WTC11 (cell line): ENCODE measurements around the gene SIRT3. TPM values are rescaled to one million over a fixed set of nuclear protein-coding genes. Genes with fewer than 3 reads are reported as not detected.

Experiments
- ATAC-seq: fragments of 200-7000 bp; cut with Tn5 transposase; 2 replicates; pipeline ENCODE4 v1.10.0; 2021; ENCODE audit warnings: mild to moderate bottlenecking, moderate library complexity
- CTCF ChIA-PET: fragments of 300-600 bp; sonication (Branson Sonifier 250); formaldehyde crosslinking; loops from one replicate; lab custom pipeline; 2021; ENCODE audit warnings: antibody characterized with exemption; lab: Charles Lee
- POLR2A ChIA-PET: fragments of 350-600 bp; sonication (Branson Sonifier 250); formaldehyde crosslinking; loops from one replicate; lab custom pipeline; 2021; ENCODE audit warnings: antibody characterized with exemption; lab: Charles Lee
- DNase-seq: peaks from one replicate; pipeline ENCODE4 v3.0.0; 2021; ENCODE audit warnings: low spot score
- H3K27ac Mint-ChIP-seq: 2 replicates; pipeline ENCODE4 v1.8.0; 2021; ENCODE audit warnings: mixed read lengths
- H3K27me3 Mint-ChIP-seq: 2 replicates; pipeline ENCODE4 v1.8.0; 2021; ENCODE audit warnings: low read depth, mild to moderate bottlenecking, moderate library complexity, mixed read lengths
- H3K36me3 Mint-ChIP-seq: 2 replicates; pipeline ENCODE4 v1.8.0; 2021; ENCODE audit warnings: mixed read lengths
- H3K4me1 Mint-ChIP-seq: 2 replicates; pipeline ENCODE4 v1.8.0; 2022; ENCODE audit warnings: mixed read lengths
- H3K4me3 Mint-ChIP-seq: 2 replicates; pipeline ENCODE4 v1.8.0; 2021; ENCODE audit warnings: mild to moderate bottlenecking, moderate library complexity, mixed read lengths
- H3K9me3 Mint-ChIP-seq: 2 replicates; pipeline ENCODE4 v1.8.0; 2021; ENCODE audit warnings: mixed read lengths
- ARID4B ChIP-seq: sonication (generic); formaldehyde crosslinking; IDR thresholded peaks from 2 replicates; pipeline ENCODE4 v1.8.0; 2023; ENCODE audit warnings: missing genetic modification reagents, mild to moderate bottlenecking, borderline replicate concordance
- CREB1 ChIP-seq: sonication (generic); formaldehyde crosslinking; IDR thresholded peaks from 2 replicates; pipeline ENCODE4 v1.8.0; 2023; ENCODE audit warnings: mild to moderate bottlenecking, missing genetic modification reagents
- CREM ChIP-seq: sonication (generic); formaldehyde crosslinking; IDR thresholded peaks from 2 replicates; pipeline ENCODE4 v1.8.1; 2022; ENCODE audit warnings: mild to moderate bottlenecking, missing genetic modification reagents, moderate library complexity
- ELF4 ChIP-seq: sonication (generic); formaldehyde crosslinking; IDR thresholded peaks from 2 replicates; pipeline ENCODE4 v1.8.1; 2022; ENCODE audit warnings: low read depth, mild to moderate bottlenecking, moderate library complexity, missing genetic modification reagents
- EMX1 ChIP-seq: fragments of 250-450 bp; sonication (Bioruptor Pico); IDR thresholded peaks from 2 replicates; pipeline ENCODE4 v1.8.0; 2021; ENCODE audit warnings: mild to moderate bottlenecking
- ETV6 ChIP-seq: sonication (generic); formaldehyde crosslinking; IDR thresholded peaks from 2 replicates; pipeline ENCODE4 v1.8.1; 2022; ENCODE audit warnings: mild to moderate bottlenecking, missing genetic modification reagents
- GTF2I ChIP-seq: fragments of 250-450 bp; sonication (Bioruptor Pico); conservative IDR thresholded peaks from 2 replicates; pipeline ENCODE4 v1.4.0; 2021; ENCODE audit warnings: mild to moderate bottlenecking
- IRF1 ChIP-seq: sonication (generic); formaldehyde crosslinking; IDR thresholded peaks from 2 replicates; pipeline ENCODE4 v1.8.0; 2023; ENCODE audit warnings: missing genetic modification reagents
- JAZF1 ChIP-seq: fragments of 250-450 bp; sonication (Bioruptor Pico); IDR thresholded peaks from 2 replicates; pipeline ENCODE4 v1.9.0; 2021; ENCODE audit warnings: moderate library complexity, mild to moderate bottlenecking, inconsistent platforms
- JUN ChIP-seq: sonication (generic); formaldehyde crosslinking; IDR thresholded peaks from 2 replicates; pipeline ENCODE4 v1.8.0; 2023; ENCODE audit warnings: mild to moderate bottlenecking, missing genetic modification reagents
- KAT7 ChIP-seq: sonication (generic); formaldehyde crosslinking; IDR thresholded peaks from 2 replicates; pipeline ENCODE4 v1.8.1; 2023; ENCODE audit warnings: missing genetic modification reagents, mild to moderate bottlenecking, borderline replicate concordance
- MYBL2 ChIP-seq: sonication (generic); formaldehyde crosslinking; IDR thresholded peaks from 2 replicates; pipeline ENCODE4 v1.8.1; 2023; ENCODE audit warnings: mild to moderate bottlenecking, moderate library complexity, missing genetic modification reagents
- NFYB ChIP-seq: sonication (generic); formaldehyde crosslinking; conservative IDR thresholded peaks from 2 replicates; pipeline ENCODE4 v1.8.0; 2022; ENCODE audit warnings: low read depth, missing genetic modification reagents
- OVOL2 ChIP-seq: fragments of 250-450 bp; sonication (Bioruptor Pico); IDR thresholded peaks from 2 replicates; pipeline ENCODE4 v1.9.0; 2021; ENCODE audit warnings: mild to moderate bottlenecking, borderline replicate concordance
- SMAD4 ChIP-seq: sonication (generic); formaldehyde crosslinking; IDR thresholded peaks from 2 replicates; pipeline ENCODE4 v1.8.0; 2022; ENCODE audit warnings: mild to moderate bottlenecking, missing genetic modification reagents
- SP1 ChIP-seq: sonication (generic); formaldehyde crosslinking; conservative IDR thresholded peaks from 2 replicates; pipeline ENCODE4 v1.8.1; 2022; ENCODE audit warnings: missing genetic modification reagents
- TP53 ChIP-seq: sonication (generic); formaldehyde crosslinking; IDR thresholded peaks from 2 replicates; pipeline ENCODE4 v1.8.1; 2023; ENCODE audit warnings: mild to moderate bottlenecking, missing genetic modification reagents
- ZNF232 ChIP-seq: sonication (generic); formaldehyde crosslinking; IDR thresholded peaks from 2 replicates; pipeline ENCODE4 v1.8.0; 2022; ENCODE audit warnings: mild to moderate bottlenecking, missing genetic modification reagents
- ZNF263 ChIP-seq: sonication (generic); formaldehyde crosslinking; IDR thresholded peaks from 2 replicates; pipeline ENCODE4 v1.8.1; 2022; ENCODE audit warnings: low read depth, mild to moderate bottlenecking, moderate library complexity, missing genetic modification reagents
- ZNF317 ChIP-seq: sonication (generic); formaldehyde crosslinking; IDR thresholded peaks from 2 replicates; pipeline ENCODE4 v1.8.1; 2023; ENCODE audit warnings: low read depth, mild to moderate bottlenecking, moderate library complexity, missing genetic modification reagents, borderline replicate concordance
- ZNF396 ChIP-seq: fragments of 250-450 bp; sonication (Bioruptor Pico); IDR thresholded peaks from 2 replicates; pipeline ENCODE4 v1.8.0; 2021; ENCODE audit warnings: mild to moderate bottlenecking, moderate library complexity, borderline replicate concordance
- ZNF423 ChIP-seq: fragments of 250-450 bp; sonication (Bioruptor Pico); IDR thresholded peaks from 2 replicates; pipeline ENCODE4 v2.1.2; 2022; ENCODE audit warnings: mild to moderate bottlenecking, moderate library complexity
- ZNF671 ChIP-seq: fragments of 250-450 bp; sonication (Bioruptor Pico); IDR thresholded peaks from 2 replicates; pipeline ENCODE4 v1.8.0; 2021; ENCODE audit warnings: mild to moderate bottlenecking
- total RNA-seq: library from RNA; stranded (reverse); gene quantifications from 3 replicates; pipeline ENCODE4 v1.2.3, GENCODE V29; 2021
- TF ChIP-seq, protein P1 (sequence below): sonication (generic); formaldehyde crosslinking; IDR thresholded peaks from 2 replicates; pipeline ENCODE4 v1.8.0; 2022; ENCODE audit warnings: mild to moderate bottlenecking, missing genetic modification reagents
- TF ChIP-seq, protein P2 (sequence below): sonication (generic); formaldehyde crosslinking; IDR thresholded peaks from 2 replicates; pipeline ENCODE4 v1.8.1; 2023; ENCODE audit warnings: mild to moderate bottlenecking, missing genetic modification reagents, borderline replicate concordance

The SIRT3 gene
- total RNA-seq, 1 experiment from 2014 or later, result 21.0 TPM

GRCh38 chr11:256952-257737 lies 21.0 kb upstream of the SIRT3 start (continued):
- TF ChIP-seq CREB1 (CRISPR knock-in tag) (no peak), JAZF1 (CRISPR knock-in tag) (no peak), ZNF317 (CRISPR knock-in tag) (no peak), TP53 (CRISPR knock-in tag) (no peak), ETV6 (CRISPR knock-in tag) (no peak), GTF2I (CRISPR knock-in tag) (no peak), ZNF423 (CRISPR knock-in tag) (no peak)

DNA sequence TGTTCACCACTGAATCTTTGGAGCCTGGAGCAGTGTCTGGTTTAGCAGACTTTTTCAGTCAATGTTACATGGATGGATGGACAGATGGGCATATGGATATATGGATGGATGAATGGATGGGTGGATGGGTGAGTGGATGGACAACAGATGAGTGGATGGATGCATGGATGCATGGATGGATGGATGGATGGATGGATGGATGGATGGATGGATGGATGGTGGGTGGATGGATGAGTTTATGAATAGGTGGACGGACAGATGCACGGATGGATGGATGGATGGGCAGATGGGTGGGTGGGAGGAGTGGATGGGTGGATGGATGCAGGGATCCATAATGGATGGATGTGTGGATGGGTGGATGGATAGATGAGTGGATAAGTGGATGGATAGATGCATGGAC lies 19.7 kb upstream of the SIRT3 start:
- Mint-ChIP-seq H3K9me3 (peaks cover 7% of the 10 kb centered on the region), H3K27me3 (peaks cover 4% of the 10 kb centered on the region; the same call in 1 of the 2 replicates), H3K4me1 (peaks cover 3% of the 10 kb centered on the region; the same call in 1 of the 2 replicates), H3K27ac (no peak overlapping the region), H3K4me3 (no peak overlapping the region), H3K36me3 (peaks cover 32% of the 10 kb centered on the region)
- DNase-seq (no peak), ATAC-seq (no peak)
- TF ChIP-seq MYBL2 (CRISPR knock-in tag), result no peak
- no peak for TF ChIP-seq JUN (CRISPR knock-in tag)
- TF ChIP-seq KAT7, result no peak
- no peak for TF ChIP-seq EMX1
- no peak for TF ChIP-seq OVOL2 (CRISPR knock-in tag)
- no peak for TF ChIP-seq SMAD4 (CRISPR knock-in tag)
- TF ChIP-seq NFYB (CRISPR knock-in tag), result no peak
- CTCF ChIA-PET, result no interaction called here
- POLR2A ChIA-PET, result no interaction called here

GRCh38 chr11:255176-255575 lies 19.0 kb upstream of the SIRT3 start:
- H3K4me1 Mint-ChIP-seq, result peaks cover 6% of the 10 kb centered on the region; the same call in 1 of the 2 replicates
- CTCF ChIA-PET, result no interaction called here
- no peak overlapping the region for H3K4me3 Mint-ChIP-seq
- TF ChIP-seq SP1 (CRISPR knock-in tag), result no peak
- no peak for TF ChIP-seq ARID4B (CRISPR knock-in tag)
- TF ChIP-seq ZNF232 (CRISPR knock-in tag), result no peak
- TF ChIP-seq, protein P1, sequence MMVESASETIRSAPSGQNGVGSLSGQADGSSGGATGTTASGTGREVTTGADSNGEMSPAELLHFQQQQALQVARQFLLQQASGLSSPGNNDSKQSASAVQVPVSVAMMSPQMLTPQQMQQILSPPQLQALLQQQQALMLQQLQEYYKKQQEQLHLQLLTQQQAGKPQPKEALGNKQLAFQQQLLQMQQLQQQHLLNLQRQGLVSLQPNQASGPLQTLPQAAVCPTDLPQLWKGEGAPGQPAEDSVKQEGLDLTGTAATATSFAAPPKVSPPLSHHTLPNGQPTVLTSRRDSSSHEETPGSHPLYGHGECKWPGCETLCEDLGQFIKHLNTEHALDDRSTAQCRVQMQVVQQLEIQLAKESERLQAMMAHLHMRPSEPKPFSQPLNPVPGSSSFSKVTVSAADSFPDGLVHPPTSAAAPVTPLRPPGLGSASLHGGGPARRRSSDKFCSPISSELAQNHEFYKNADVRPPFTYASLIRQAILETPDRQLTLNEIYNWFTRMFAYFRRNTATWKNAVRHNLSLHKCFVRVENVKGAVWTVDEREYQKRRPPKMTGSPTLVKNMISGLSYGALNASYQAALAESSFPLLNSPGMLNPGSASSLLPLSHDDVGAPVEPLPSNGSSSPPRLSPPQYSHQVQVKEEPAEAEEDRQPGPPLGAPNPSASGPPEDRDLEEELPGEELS (CRISPR knock-in tag), result no peak
- no peak for TF ChIP-seq CREM (CRISPR knock-in tag)
- TF ChIP-seq ZNF671 (CRISPR knock-in tag), result no peak
- TF ChIP-seq IRF1 (CRISPR knock-in tag), result no peak
- TF ChIP-seq ZNF396 (CRISPR knock-in tag), result no peak
- TF ChIP-seq ELF4 (CRISPR knock-in tag), result no peak
- no peak for TF ChIP-seq ZNF263 (CRISPR knock-in tag)
- no peak for TF ChIP-seq MYBL2 (CRISPR knock-in tag)
- TF ChIP-seq, protein P2, sequence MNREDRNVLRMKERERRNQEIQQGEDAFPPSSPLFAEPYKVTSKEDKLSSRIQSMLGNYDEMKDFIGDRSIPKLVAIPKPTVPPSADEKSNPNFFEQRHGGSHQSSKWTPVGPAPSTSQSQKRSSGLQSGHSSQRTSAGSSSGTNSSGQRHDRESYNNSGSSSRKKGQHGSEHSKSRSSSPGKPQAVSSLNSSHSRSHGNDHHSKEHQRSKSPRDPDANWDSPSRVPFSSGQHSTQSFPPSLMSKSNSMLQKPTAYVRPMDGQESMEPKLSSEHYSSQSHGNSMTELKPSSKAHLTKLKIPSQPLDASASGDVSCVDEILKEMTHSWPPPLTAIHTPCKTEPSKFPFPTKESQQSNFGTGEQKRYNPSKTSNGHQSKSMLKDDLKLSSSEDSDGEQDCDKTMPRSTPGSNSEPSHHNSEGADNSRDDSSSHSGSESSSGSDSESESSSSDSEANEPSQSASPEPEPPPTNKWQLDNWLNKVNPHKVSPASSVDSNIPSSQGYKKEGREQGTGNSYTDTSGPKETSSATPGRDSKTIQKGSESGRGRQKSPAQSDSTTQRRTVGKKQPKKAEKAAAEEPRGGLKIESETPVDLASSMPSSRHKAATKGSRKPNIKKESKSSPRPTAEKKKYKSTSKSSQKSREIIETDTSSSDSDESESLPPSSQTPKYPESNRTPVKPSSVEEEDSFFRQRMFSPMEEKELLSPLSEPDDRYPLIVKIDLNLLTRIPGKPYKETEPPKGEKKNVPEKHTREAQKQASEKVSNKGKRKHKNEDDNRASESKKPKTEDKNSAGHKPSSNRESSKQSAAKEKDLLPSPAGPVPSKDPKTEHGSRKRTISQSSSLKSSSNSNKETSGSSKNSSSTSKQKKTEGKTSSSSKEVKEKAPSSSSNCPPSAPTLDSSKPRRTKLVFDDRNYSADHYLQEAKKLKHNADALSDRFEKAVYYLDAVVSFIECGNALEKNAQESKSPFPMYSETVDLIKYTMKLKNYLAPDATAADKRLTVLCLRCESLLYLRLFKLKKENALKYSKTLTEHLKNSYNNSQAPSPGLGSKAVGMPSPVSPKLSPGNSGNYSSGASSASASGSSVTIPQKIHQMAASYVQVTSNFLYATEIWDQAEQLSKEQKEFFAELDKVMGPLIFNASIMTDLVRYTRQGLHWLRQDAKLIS, result no peak
- TF ChIP-seq, all 79 proteins: peak for 0
- Mint-ChIP-seq H3K27ac (no peak overlapping the region), H3K36me3 (peaks cover 36% of the 10 kb centered on the region), H3K27me3 (peaks cover 4% of the 10 kb centered on the region; the same call in 1 of the 2 replicates), H3K9me3 (0 out of 2 replicates have a peak, but pooled peaks cover 5% of the 10 kb centered on the region)
- DNase-seq (no peak), ATAC-seq (no peak)
- POLR2A ChIA-PET, result interaction anchor here (0.5 kb wide), 2 partner anchors 18 to 1331 kb away, joined by 3 to 4 read pairs; no protein-coding TSS in a partner anchor
